Uterus (tissue), 4 donors: ENCODE measurements around the gene EYS. TPM values are rescaled to one million over a fixed set of nuclear protein-coding genes. Genes with fewer than 3 reads are reported as not detected.

Source experiments
- DNase-seq, 2 donors: peaks; one replicate each; pipeline ENCODE4 v3.0.0-alpha.2; 2019 to 2020
- H3K27ac ChIP-seq, 2 donors: fragments of 200-600 bp; sonication (generic); 1 replicate in 1 of 2; 2 replicates in 1 of 2; pipeline ENCODE4 v1.5.1; 2016 to 2018
- H3K27me3 ChIP-seq, 2 donors: fragments of 200-600 bp; sonication (generic); one replicate each; pipeline ENCODE4 v1.5.1; 2018 to 2019; ENCODE audit warnings: control low read depth in 1 of 2
- H3K36me3 ChIP-seq, 2 donors: fragments of 200-600 bp; sonication (generic); one replicate each; pipeline ENCODE4 v1.5.1; 2019; ENCODE audit warnings: control low read depth in 1 of 2
- H3K4me1 ChIP-seq, 2 donors: fragments of 200-600 bp; sonication (generic); one replicate each; pipeline ENCODE4 v1.5.1; 2018 to 2019; ENCODE audit warnings: control low read depth in 1 of 2
- H3K4me3 ChIP-seq, 2 donors: fragments of 200-600 bp; sonication (generic); 1 replicate in 1 of 2; 2 replicates in 1 of 2; pipeline ENCODE4 v1.5.1; 2018 to 2019; ENCODE audit warnings: mild to moderate bottlenecking in 1 of 2
- H3K9me3 ChIP-seq, 2 donors: fragments of 200-600 bp; sonication (generic); one replicate each; pipeline ENCODE4 v1.5.1; 2019; ENCODE audit warnings: control low read depth in 1 of 2
- CTCF ChIP-seq, 4 experiments: fragments of 200-600 bp in 2 of 4; fragments of 450-650 bp in 2 of 4; sonication (generic) in 2 of 4; IDR thresholded peaks; one replicate each; pipeline ENCODE4 v1.5.1; 2016 to 2019; ENCODE audit warnings: antibody characterized with exemption in 4 of 4, mild to moderate bottlenecking in 2 of 4, moderate library complexity in 1 of 4
- POLR2A ChIP-seq, 2 donors: fragments of 450-650 bp; IDR thresholded peaks; one replicate each; pipeline ENCODE4 v1.6.1; 2016; ENCODE audit warnings: antibody characterized with exemption in 2 of 2, mild to moderate bottlenecking in 1 of 2, moderate library complexity in 1 of 2
- intact Hi-C: fragments of 100-400 bp; cut with DNase I; formaldehyde crosslinking; loops from one replicate; pipeline ENCODE4 v1.15.1; 2023; ENCODE audit warnings: low total_unique reads
- total RNA-seq, 4 donors: library from RNA; depleted of rRNA in 3 of 4; stranded (reverse); fragments of >200 nt in 3 of 4; gene quantifications; one replicate each; pipeline versions ENCODE4 v1.1.0 to v1.2.4, GENCODE V29; 2014 to 2023
- donor health status: DM: yes; HTN: yes; CAD: no.

The EYS gene
- total RNA-seq, 4 donors from 2014 or later = 1.3 TPM; not detected in 3

- Histone ChIP-seq H3K27ac (no peak overlapping the region), H3K4me1 (no peaks in the 10 kb centered on the region), H3K36me3 (no peaks in the 10 kb centered on the region), H3K9me3 (no peaks in the 10 kb centered on the region), H3K27me3 (no peaks in the 10 kb centered on the region), H3K4me3 (no peak overlapping the region)
- no peak for DNase-seq
- intact Hi-C loops = no loop called here
- TF ChIP-seq POLR2A (IDR thresholded peaks at IDR 0.05) (no peak), CTCF (IDR thresholded peaks at IDR 0.05) (no peak)
Measured at GRCh38 chr6:63819831-63820230, 1887.2 kb downstream of the EYS start.

- Histone ChIP-seq H3K27me3 (no peaks in the 10 kb centered on the region), H3K27ac (no peak overlapping the region), H3K4me1 (no peaks in the 10 kb centered on the region), H3K9me3 (no peaks in the 10 kb centered on the region), H3K36me3 (no peaks in the 10 kb centered on the region), H3K4me3 (no peak overlapping the region)
- no peak for DNase-seq
- no peak for TF ChIP-seq CTCF (IDR thresholded peaks at IDR 0.05)
- no peak for TF ChIP-seq POLR2A (IDR thresholded peaks at IDR 0.05)
- intact Hi-C loops = no loop called here
Measured at GRCh38 chr6:63817492-63818050, 1889.5 kb downstream of the EYS start.

GRCh38 chr6:63816982-63817436 lies 1890.0 kb downstream of the EYS start:
- no peaks in the 10 kb centered on the region for H3K27me3 ChIP-seq
- H3K9me3 ChIP-seq = no peaks in the 10 kb centered on the region
- no peak overlapping the region for H3K4me3 ChIP-seq
- DNase-seq = no peak
- intact Hi-C loops = no loop called here
- H3K36me3 ChIP-seq = no peaks in the 10 kb centered on the region
- TF ChIP-seq POLR2A (IDR thresholded peaks at IDR 0.05) (no peak), CTCF (IDR thresholded peaks at IDR 0.05) (no peak)
- no peaks in the 10 kb centered on the region for H3K4me1 ChIP-seq
- no peak overlapping the region for H3K27ac ChIP-seq

- DNase-seq = no peak
- Histone ChIP-seq H3K9me3 (no peaks in the 10 kb centered on the region), H3K27ac (no peak overlapping the region), H3K27me3 (no peaks in the 10 kb centered on the region), H3K4me1 (no peaks in the 10 kb centered on the region), H3K36me3 (no peaks in the 10 kb centered on the region), H3K4me3 (no peak overlapping the region)
- TF ChIP-seq POLR2A (IDR thresholded peaks at IDR 0.05) = no peak
- TF ChIP-seq CTCF (IDR thresholded peaks at IDR 0.05) = no peak
- intact Hi-C loops = no loop called here
Measured at GRCh38 chr6:63816401-63816981, 1890.5 kb downstream of the EYS start.

- Histone ChIP-seq H3K27ac (no peak overlapping the region), H3K36me3 (no peaks in the 10 kb centered on the region), H3K27me3 (no peaks in the 10 kb centered on the region), H3K9me3 (no peaks in the 10 kb centered on the region), H3K4me3 (no peak overlapping the region), H3K4me1 (no peaks in the 10 kb centered on the region)
- TF ChIP-seq POLR2A (IDR thresholded peaks at IDR 0.05) (no peak), CTCF (IDR thresholded peaks at IDR 0.05) (no peak)
- intact Hi-C loops = no loop called here
- DNase-seq = no peak
Measured at GRCh38 chr6:63814459-63814858, 1892.6 kb downstream of the EYS start.
